ENCODE data around the gene RTN3. TPM values are rescaled to one million over a fixed set of nuclear protein-coding genes. Genes with fewer than 3 reads are reported as not detected.

RTN3 gene
- total and polyA plus RNA-seq, 4 donors: 82.1 to 102 (median 92.6) TPM

GRCh38 chr11:63745304-63746170 is 64.2 kb downstream of the RTN3 start:
- ATAC-seq (ENCODE audit: insufficient read depth, low FRiP score) (no peak), DNase-seq (peak in 2 of 3 donors; percentile 34 to 54)
- no peaks in the 10 kb centered on the region for H3K4me1 ChIP-seq (ENCODE audit: control insufficient read depth in 5 of 5, insufficient read depth in 5 of 5, low read length in 5 of 5)
- peaks cover 0 to 5% (median 2%) of the 10 kb centered on the region in 4 donors for H3K36me3 ChIP-seq (ENCODE audit: control insufficient read depth in 4 of 4, insufficient read depth in 4 of 4, low read length in 4 of 4)
- H3K9me3 ChIP-seq (ENCODE audit: control insufficient read depth in 4 of 4, insufficient read depth in 3 of 4, low read length in 3 of 4): no peaks in the 10 kb centered on the region
- TF ChIP-seq, protein P1, sequence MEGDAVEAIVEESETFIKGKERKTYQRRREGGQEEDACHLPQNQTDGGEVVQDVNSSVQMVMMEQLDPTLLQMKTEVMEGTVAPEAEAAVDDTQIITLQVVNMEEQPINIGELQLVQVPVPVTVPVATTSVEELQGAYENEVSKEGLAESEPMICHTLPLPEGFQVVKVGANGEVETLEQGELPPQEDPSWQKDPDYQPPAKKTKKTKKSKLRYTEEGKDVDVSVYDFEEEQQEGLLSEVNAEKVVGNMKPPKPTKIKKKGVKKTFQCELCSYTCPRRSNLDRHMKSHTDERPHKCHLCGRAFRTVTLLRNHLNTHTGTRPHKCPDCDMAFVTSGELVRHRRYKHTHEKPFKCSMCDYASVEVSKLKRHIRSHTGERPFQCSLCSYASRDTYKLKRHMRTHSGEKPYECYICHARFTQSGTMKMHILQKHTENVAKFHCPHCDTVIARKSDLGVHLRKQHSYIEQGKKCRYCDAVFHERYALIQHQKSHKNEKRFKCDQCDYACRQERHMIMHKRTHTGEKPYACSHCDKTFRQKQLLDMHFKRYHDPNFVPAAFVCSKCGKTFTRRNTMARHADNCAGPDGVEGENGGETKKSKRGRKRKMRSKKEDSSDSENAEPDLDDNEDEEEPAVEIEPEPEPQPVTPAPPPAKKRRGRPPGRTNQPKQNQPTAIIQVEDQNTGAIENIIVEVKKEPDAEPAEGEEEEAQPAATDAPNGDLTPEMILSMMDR (IDR thresholded peaks at IDR 0.05; ENCODE audit: control extremely low read depth, extremely low read depth): no peak
- no peak overlapping the region for H3K4me3 ChIP-seq
- 84 to 88% methylated on average over 13 of the region's 13 CpGs for WGBS, 2 donors
- no peak overlapping the region for H3K27ac ChIP-seq (ENCODE audit: low read depth in 1 of 2, low read length in 1 of 2)
- no peak overlapping the region for H3K9ac ChIP-seq (ENCODE audit: insufficient read depth in 1 of 2, low read length in 2 of 2)
- H3K27me3 ChIP-seq (ENCODE audit: control insufficient read depth in 3 of 3, insufficient read depth in 3 of 3, low read length in 2 of 3): no peaks in the 10 kb centered on the region

DNA sequence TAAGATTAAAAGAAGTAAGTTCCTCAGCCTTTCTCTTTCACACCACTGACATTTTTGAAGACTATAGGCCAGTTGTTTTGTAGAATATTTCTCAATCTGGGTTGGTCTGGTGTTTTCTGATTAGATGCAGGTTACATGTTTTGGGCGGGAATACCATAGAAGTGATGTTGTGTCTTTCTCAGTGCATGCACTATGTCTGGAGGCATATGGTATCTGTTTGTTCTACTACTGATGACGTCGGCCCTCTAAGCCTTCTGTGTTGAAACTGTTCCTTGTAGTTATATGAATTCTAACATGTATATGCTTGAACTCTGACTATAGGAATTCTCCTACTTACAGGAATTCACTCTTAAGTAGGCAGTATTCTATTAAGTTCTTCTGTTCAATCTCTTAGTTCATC is 65.7 kb downstream of the RTN3 start:
- H3K4me1 ChIP-seq (ENCODE audit: control insufficient read depth in 5 of 5, insufficient read depth in 5 of 5, low read length in 5 of 5): no peaks in the 10 kb centered on the region
- no peak overlapping the region for H3K9ac ChIP-seq (ENCODE audit: insufficient read depth in 1 of 2, low read length in 2 of 2)
- 85 to 86% methylated on average over 3 of the region's 3 CpGs for WGBS, 2 donors
- no peaks in the 10 kb centered on the region for H3K9me3 ChIP-seq (ENCODE audit: control insufficient read depth in 4 of 4, insufficient read depth in 3 of 4, low read length in 3 of 4)
- TF ChIP-seq, protein P1 (IDR thresholded peaks at IDR 0.05; ENCODE audit: control extremely low read depth, extremely low read depth): no peak
- ATAC-seq (ENCODE audit: insufficient read depth, low FRiP score) (no peak), DNase-seq (peak in 2 of 3 donors; percentile 22 to 29)
- no peaks in the 10 kb centered on the region for H3K27me3 ChIP-seq (ENCODE audit: control insufficient read depth in 3 of 3, insufficient read depth in 3 of 3, low read length in 2 of 3)
- no peak overlapping the region for H3K27ac ChIP-seq (ENCODE audit: low read depth in 1 of 2, low read length in 1 of 2)
- no peak overlapping the region for H3K4me3 ChIP-seq
- peaks cover 0 to 9% (median 4%) of the 10 kb centered on the region in 4 donors for H3K36me3 ChIP-seq (ENCODE audit: control insufficient read depth in 4 of 4, insufficient read depth in 4 of 4, low read length in 4 of 4)

DNA sequence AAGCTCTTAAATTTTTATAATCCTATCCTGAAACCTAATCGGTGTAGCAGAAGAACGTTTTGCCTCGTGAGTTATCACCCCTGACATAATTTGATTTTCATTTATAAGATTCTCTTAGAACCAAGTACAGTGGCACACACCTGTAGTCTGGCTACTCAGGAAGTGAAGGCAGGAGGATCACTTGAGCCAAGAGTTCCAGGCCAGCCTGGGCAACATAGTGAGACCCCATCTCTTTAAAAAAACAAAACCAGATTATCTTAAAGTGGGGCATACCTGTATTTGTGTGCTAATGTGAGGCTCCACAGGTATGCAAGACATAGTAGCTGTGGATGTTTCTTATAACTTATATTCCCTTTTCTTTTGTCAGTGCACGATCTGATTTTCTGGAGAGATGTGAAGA is 68.3 kb downstream of the RTN3 start:
- Histone ChIP-seq H3K9ac (ENCODE audit: insufficient read depth in 1 of 2, low read length in 2 of 2) (no peak overlapping the region), H3K9me3 (ENCODE audit: control insufficient read depth in 4 of 4, insufficient read depth in 3 of 4, low read length in 3 of 4) (no peaks in the 10 kb centered on the region), H3K27ac (ENCODE audit: low read depth in 1 of 2, low read length in 1 of 2) (no peak overlapping the region), H3K27me3 (ENCODE audit: control insufficient read depth in 3 of 3, insufficient read depth in 3 of 3, low read length in 2 of 3) (no peaks in the 10 kb centered on the region), H3K4me3 (no peak overlapping the region), H3K4me1 (ENCODE audit: control insufficient read depth in 5 of 5, insufficient read depth in 5 of 5, low read length in 5 of 5) (no peaks in the 10 kb centered on the region), H3K36me3 (ENCODE audit: control insufficient read depth in 4 of 4, insufficient read depth in 4 of 4, low read length in 4 of 4) (peaks cover 5 to 12% (median 7%) of the 10 kb centered on the region in 4 donors)
- DNase-seq (no peak), ATAC-seq (ENCODE audit: insufficient read depth, low FRiP score) (no peak)
- TF ChIP-seq, protein P1 (IDR thresholded peaks at IDR 0.05; ENCODE audit: control extremely low read depth, extremely low read depth): no peak
- WGBS, 2 donors: 95 to 100% methylated on average over 4 of the region's 4 CpGs
